ENCODE results near the gene DACT1.

Gene DACT1

GRCh38 chr14:58669556-58670200 lies 31.9 kb downstream of the DACT1 start:
- DNase-seq = no peak

GRCh38 chr14:58671024-58671423 lies 33.3 kb downstream of the DACT1 start:
- no peak for DNase-seq

GRCh38 chr14:58671436-58671835 lies 33.7 kb downstream of the DACT1 start:
- DNase-seq = no peak

GRCh38 chr14:58673722-58674121 lies 36.0 kb downstream of the DACT1 start:
- no peak for DNase-seq

GRCh38 chr14:58677001-58677400 lies 39.2 kb downstream of the DACT1 start:
- DNase-seq = no peak

- peak; percentile 83 to 93 for DNase-seq
Observed at GRCh38 chr14:58677517-58677916, 39.8 kb downstream of the DACT1 start.

GRCh38 chr14:58677996-58678395 lies 40.2 kb downstream of the DACT1 start:
- no peak for DNase-seq

GRCh38 chr14:58680698-58681097 lies 42.9 kb downstream of the DACT1 start:
- no peak for DNase-seq

GRCh38 chr14:58687232-58687795 lies 49.6 kb downstream of the DACT1 start:
- DNase-seq = no peak

- peak; percentile 44 to 56 for DNase-seq
Observed at GRCh38 chr14:58690801-58691516, 53.2 kb downstream of the DACT1 start.

- DNase-seq = no peak
Observed at GRCh38 chr14:58693048-58693447, 55.3 kb downstream of the DACT1 start.

GRCh38 chr14:58695514-58695913 lies 57.8 kb downstream of the DACT1 start:
- DNase-seq = no peak

- DNase-seq = no peak
Observed at GRCh38 chr14:58697266-58697929, 59.6 kb downstream of the DACT1 start.
